Right lobe of liver (tissue), 6 donors: ENCODE data around the gene METRNL. TPM values are rescaled to one million over a fixed set of nuclear protein-coding genes. Genes with fewer than 3 reads are reported as not detected.

Experiments used
- ATAC-seq, 4 donors: fragments of 200-7000 bp; cut with Tn5 transposase; one replicate each; pipeline ENCODE4 v1.9.1; 2020; ENCODE audit warnings: mild to moderate bottlenecking in 4 of 4, moderate library complexity in 4 of 4
- DNase-seq, 3 donors: peaks; one replicate each; pipeline ENCODE4 v3.0.0-alpha.2; 2020
- H3K27ac ChIP-seq, 3 donors: fragments of 200-600 bp; one replicate each; pipeline ENCODE4 v1.8.0; 2022
- H3K27me3 ChIP-seq, 2 donors: fragments of 200-600 bp; one replicate each; pipeline ENCODE4 v1.8.0; 2022
- H3K36me3 ChIP-seq, 4 donors: fragments of 200-600 bp; sonication (generic) in 1 of 4; one replicate each; pipeline versions ENCODE4 v1.5.1 to v1.8.0; 2017 to 2022; ENCODE audit warnings: control low read depth in 1 of 4
- H3K4me1 ChIP-seq, 4 donors: fragments of 200-600 bp; sonication (generic) in 1 of 4; one replicate each; pipeline versions ENCODE4 v1.5.1 to v1.8.0; 2017 to 2022; ENCODE audit warnings: control low read depth in 1 of 4
- H3K4me3 ChIP-seq, 3 donors: fragments of 200-600 bp; one replicate each; pipeline ENCODE4 v1.8.0; 2022
- H3K9me3 ChIP-seq, 4 donors: fragments of 200-600 bp; sonication (generic) in 1 of 4; one replicate each; pipeline versions ENCODE4 v1.5.1 to v1.8.0; 2017 to 2022; ENCODE audit warnings: control low read depth in 1 of 4
- CTCF ChIP-seq, 4 donors: fragments of 200-600 bp in 3 of 4; fragments of 450-650 bp in 1 of 4; IDR thresholded peaks; one replicate each; pipeline versions ENCODE4 v1.5.1 to v1.8.0; 2016 to 2022; ENCODE audit warnings: antibody characterized with exemption in 4 of 4, mild to moderate bottlenecking in 2 of 4
- POLR2A ChIP-seq: fragments of 450-650 bp; IDR thresholded peaks from one replicate; pipeline ENCODE4 v1.6.1; 2017; ENCODE audit warnings: antibody characterized with exemption, mild to moderate bottlenecking
- WGBS: methylation state at CpG from one replicate; pipeline ENCODE4 v1.1.6; 2018; ENCODE audit warnings: low coverage, low lambda C conversion rate; ENCODE audit not compliant: insufficient coverage; ENCODE audit errors: missing lambda C conversion rate; 5-methylcytosine and 5-hydroxymethylcytosine counted together
- intact Hi-C, 2 donors: fragments of 100-400 bp; cut with DNase I; formaldehyde crosslinking; loops; one replicate each; pipeline versions ENCODE4 v1.11.2 to v1.14.1; 2022
- total RNA-seq, 6 experiments: library from RNA; depleted of rRNA in 2 of 6; stranded (reverse); fragments of >200 nt in 2 of 6; fragmentation: NEBNext Ultra II Directional in 3 of 6; extraction: Animal tissue kit (Norgen Biotek cat#: 25700) in 3 of 6; gene quantifications; one replicate each; pipeline versions ENCODE4 v1.1.0 to v1.2.4, GENCODE V29; 2016 to 2023
- donor health status: DM: no; HTN: yes; CAD: no.
- donor health status: DM: no; HTN: no; CAD: no.
- donor health status: DM: no; HTN: no; CAD: no.
- donor health status: DM: no; HTN: yes; CAD: no.
- donor health status: DM: no; HTN: yes; CAD: no.

The METRNL gene
- total RNA-seq, 6 experiments from 2014 or later = 2.3 to 18.6 (median 5.9) TPM

DNA sequence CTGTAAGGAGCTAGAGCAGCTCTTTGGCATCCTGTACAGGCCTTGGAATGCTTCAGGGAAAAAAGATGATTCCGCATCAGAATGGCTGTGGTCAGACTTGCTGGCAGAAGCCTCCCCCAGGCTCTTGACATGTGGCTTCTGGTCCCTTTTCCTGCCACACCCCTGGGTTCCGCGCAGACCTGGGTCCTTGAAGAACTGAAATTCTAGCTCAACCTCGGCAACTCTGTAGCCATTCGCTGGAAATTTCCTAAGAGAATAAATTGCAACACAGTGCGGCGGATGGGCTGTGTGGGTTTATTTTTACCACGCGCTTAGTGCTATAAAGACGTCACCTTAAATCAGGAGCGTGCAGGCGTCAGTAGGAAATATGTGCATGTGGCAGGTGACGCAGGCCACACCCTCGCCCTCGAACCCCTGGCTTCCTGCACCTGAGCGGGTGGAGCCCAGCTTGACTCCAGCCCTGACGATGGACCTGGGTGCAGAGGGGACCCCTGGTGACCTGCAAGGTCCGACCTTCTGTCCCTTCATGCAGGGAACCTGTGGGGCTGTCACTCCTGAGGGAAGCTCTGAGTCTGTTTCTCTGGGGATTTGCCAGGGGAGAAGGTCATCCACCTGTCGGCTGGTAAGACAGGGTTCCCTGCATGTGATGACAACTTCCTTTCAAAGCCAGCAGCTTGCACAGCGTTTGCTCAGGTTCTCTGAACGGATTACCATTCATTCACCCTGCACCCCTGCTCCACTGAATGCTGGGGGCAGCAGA is 46.3 kb downstream of the METRNL start:
- 33% methylated on average over 10 of the region's 21 CpGs for WGBS
- no peak overlapping the region for H3K4me3 ChIP-seq
- H3K27ac ChIP-seq = no peak overlapping the region
- DNase-seq = peak in 1 of 3 donors; percentile 49
- TF ChIP-seq CTCF (IDR thresholded peaks at IDR 0.05) = no peak
- TF ChIP-seq POLR2A = no peak
- ATAC-seq = peak; percentile 23 to 57 (median 42)
- no peaks in the 10 kb centered on the region for H3K27me3 ChIP-seq
- no peaks in the 10 kb centered on the region for H3K4me1 ChIP-seq
- no peaks in the 10 kb centered on the region for H3K9me3 ChIP-seq
- intact Hi-C loops = no loop called here
- no peaks in the 10 kb centered on the region for H3K36me3 ChIP-seq

- ATAC-seq = no peak
- TF ChIP-seq POLR2A = no peak
- no peak for TF ChIP-seq CTCF (IDR thresholded peaks at IDR 0.05)
- no peaks in the 10 kb centered on the region for H3K36me3 ChIP-seq
- peak in 1 of 3 donors; percentile 45 for DNase-seq
- no peaks in the 10 kb centered on the region for H3K27me3 ChIP-seq
- intact Hi-C loops = no loop called here
- 80% methylated on average over 1 of the region's 12 CpGs for WGBS
- no peak overlapping the region for H3K27ac ChIP-seq
- H3K4me3 ChIP-seq = no peak overlapping the region
- H3K4me1 ChIP-seq = no peaks in the 10 kb centered on the region
- no peaks in the 10 kb centered on the region for H3K9me3 ChIP-seq
These were observed 46.9 kb downstream of the METRNL start for GRCh38 chr17:83126275-83126811.

DNA sequence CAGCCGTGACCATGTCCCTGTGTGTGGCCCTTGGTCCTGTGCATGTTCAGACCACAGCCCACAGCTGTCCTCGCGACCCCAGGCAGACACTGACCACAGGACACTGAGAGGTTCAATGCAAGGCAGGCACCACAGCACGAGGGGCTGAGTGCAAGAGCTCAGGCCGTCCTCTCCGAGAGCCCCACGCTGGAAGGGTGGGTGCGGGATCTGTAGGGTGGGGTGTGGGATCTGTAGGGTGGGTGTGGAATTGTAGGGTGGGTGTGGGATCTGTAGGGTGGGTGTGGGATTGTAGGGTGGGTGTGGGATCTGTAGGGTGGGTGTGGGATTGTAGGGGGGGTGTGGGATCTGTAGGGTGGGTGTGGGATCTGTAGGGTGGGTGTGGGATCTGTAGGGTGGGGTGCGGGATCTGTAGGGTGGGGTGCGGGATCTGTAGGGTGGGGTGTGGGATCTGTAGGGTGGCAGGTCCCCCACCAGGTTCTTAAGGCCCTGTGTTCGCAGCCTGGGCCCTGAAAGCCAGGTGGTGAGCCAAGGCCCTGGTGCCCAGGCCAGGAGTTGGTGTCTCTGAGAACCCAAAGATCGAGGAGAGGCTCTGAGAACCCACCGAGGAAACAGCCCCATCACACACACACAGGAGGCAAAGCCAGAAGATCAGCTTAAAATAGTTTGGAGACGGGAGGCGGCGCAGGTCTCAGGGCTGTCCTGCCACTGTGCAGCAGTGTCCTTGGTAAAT is 48.2 kb downstream of the METRNL start:
- intact Hi-C loops = no loop called here

More for the DNA sequence above, 48.2 kb downstream of the METRNL start:
- Histone ChIP-seq H3K27me3 (no peaks in the 10 kb centered on the region), H3K4me1 (no peaks in the 10 kb centered on the region), H3K4me3 (no peak overlapping the region), H3K9me3 (no peaks in the 10 kb centered on the region), H3K36me3 (no peaks in the 10 kb centered on the region), H3K27ac (no peak overlapping the region)
- 79% methylated on average over 8 of the region's 16 CpGs for WGBS
- TF ChIP-seq POLR2A = no peak
- TF ChIP-seq CTCF (IDR thresholded peaks at IDR 0.05) = no peak
- ATAC-seq (no peak), DNase-seq (no peak)
